ENCODE results near the gene NEU3. TPM values are rescaled to one million over a fixed set of nuclear protein-coding genes. Genes with fewer than 3 reads are reported as not detected.
A peak's percentile ranks its signal among the peaks of the same experiment; 100 is the strongest.

NEU3 gene
- total and polyA plus RNA-seq, 8 donors: 9.7 to 15.3 (median 14.6) TPM

- intact Hi-C loops (cut with DNase I): no loop called here
- ATAC-seq (no peak), DNase-seq (no peak)
- Histone ChIP-seq H3K4me1 (no peaks in the 10 kb centered on the region), H3K27me3 (no peaks in the 10 kb centered on the region), H3K4me3 (no peak overlapping the region), H3K27ac (no peak overlapping the region), H3K36me3 (no peaks in the 10 kb centered on the region), H3K9me3 (no peaks in the 10 kb centered on the region)
- TF ChIP-seq CTCF (IDR thresholded peaks at IDR 0.05): no peak
Observed at GRCh38 chr11:75022296-75022695, 33.6 kb downstream of the NEU3 start.

- H3K36me3 ChIP-seq: no peaks in the 10 kb centered on the region
- H3K27ac ChIP-seq: no peak overlapping the region
- TF ChIP-seq CTCF (IDR thresholded peaks at IDR 0.05): peak; percentile 97 to 99
- ATAC-seq (peak; percentile 99), DNase-seq (peak; percentile 40 to 84 (median 76))
- H3K9me3 ChIP-seq: no peaks in the 10 kb centered on the region
- H3K4me3 ChIP-seq: no peak overlapping the region
- no peaks in the 10 kb centered on the region for H3K4me1 ChIP-seq
- H3K27me3 ChIP-seq: no peaks in the 10 kb centered on the region
- intact Hi-C loops (cut with DNase I): no loop called here
Observed at GRCh38 chr11:75022759-75023396, 34.1 kb downstream of the NEU3 start.

- Histone ChIP-seq H3K36me3 (no peaks in the 10 kb centered on the region), H3K27ac (no peak overlapping the region), H3K4me3 (no peak overlapping the region), H3K27me3 (no peaks in the 10 kb centered on the region), H3K4me1 (no peaks in the 10 kb centered on the region), H3K9me3 (no peaks in the 10 kb centered on the region)
- no peak for DNase-seq
- peak; percentile 12 for ATAC-seq
- TF ChIP-seq CTCF (IDR thresholded peaks at IDR 0.05): no peak
- intact Hi-C loops (cut with DNase I): no loop called here
Observed at GRCh38 chr11:75023446-75024067, 34.8 kb downstream of the NEU3 start.

GRCh38 chr11:75024068-75024449 is 35.3 kb downstream of the NEU3 start:
- no peak overlapping the region for H3K27ac ChIP-seq
- no peaks in the 10 kb centered on the region for H3K27me3 ChIP-seq
- DNase-seq (no peak), ATAC-seq (no peak)
- H3K4me1 ChIP-seq: no peaks in the 10 kb centered on the region
- no peak for TF ChIP-seq CTCF (IDR thresholded peaks at IDR 0.05)
- intact Hi-C loops (cut with DNase I): no loop called here
- no peaks in the 10 kb centered on the region for H3K9me3 ChIP-seq
- no peaks in the 10 kb centered on the region for H3K36me3 ChIP-seq
- no peak overlapping the region for H3K4me3 ChIP-seq

- no peak for TF ChIP-seq CTCF (IDR thresholded peaks at IDR 0.05)
- intact Hi-C loops (cut with DNase I): loop anchor here in 1 of 2 donors (5.0 kb wide), 1 partner anchor 223 kb away; no protein-coding TSS in a partner anchor
- no peak for DNase-seq
Observed at GRCh38 chr11:75024764-75025211, 36.1 kb downstream of the NEU3 start.

More at GRCh38 chr11:75024764-75025211, 36.1 kb downstream of the NEU3 start:
- ATAC-seq: no peak
- Histone ChIP-seq H3K9me3 (no peaks in the 10 kb centered on the region), H3K27me3 (no peaks in the 10 kb centered on the region), H3K4me1 (no peaks in the 10 kb centered on the region), H3K4me3 (no peak overlapping the region), H3K27ac (no peak overlapping the region), H3K36me3 (no peaks in the 10 kb centered on the region)

All from left lung (tissue), 10 donors.